ENCODE measurements around the gene TAPT1. TPM values are rescaled to one million over a fixed set of nuclear protein-coding genes. Genes with fewer than 3 reads are reported as not detected.
"Not testable (repeated sequence)": the region's sequence is repeated elsewhere in the genome, so short reads cannot be mapped to it uniquely, and the experiment has no call there.

TAPT1 gene
- total RNA-seq, 1 donor from 2014 or later: 28.5 TPM

- TF ChIP-seq CTCF (IDR thresholded peaks at IDR 0.05) (no peak), POLR2AphosphoS5 (IDR thresholded peaks at IDR 0.05; ENCODE audit: insufficient read depth in 1 of 2, low read depth in 1 of 2) (no peak), POLR2A (IDR thresholded peaks at IDR 0.05) (no peak)
- peaks cover 27% of the 10 kb centered on the region for H3K4me1 ChIP-seq
- DNase-seq (ENCODE audit: extremely low spot score in 2 of 2): no peak
- H3K36me3 ChIP-seq: no peaks in the 10 kb centered on the region
- intact Hi-C loops (cut with DNase I): no loop called here
- H3K4me3 ChIP-seq: no peak overlapping the region
- H3K27me3 ChIP-seq: no peaks in the 10 kb centered on the region
- no peaks in the 10 kb centered on the region for H3K9me3 ChIP-seq
- H3K27ac ChIP-seq: no peak overlapping the region
Observed at GRCh38 chr4:16197876-16198665, 28.2 kb downstream of the TAPT1 start.

GRCh38 chr4:16196482-16197393, 29.5 kb downstream of the TAPT1 start:
- H3K27ac ChIP-seq: peak overlapping the region; percentile 42
- intact Hi-C loops (cut with DNase I): no loop called here
- peaks cover 33% of the 10 kb centered on the region for H3K4me1 ChIP-seq
- no peaks in the 10 kb centered on the region for H3K9me3 ChIP-seq
- H3K4me3 ChIP-seq: no peak overlapping the region
- no peak for DNase-seq (ENCODE audit: extremely low spot score in 2 of 2)
- no peaks in the 10 kb centered on the region for H3K27me3 ChIP-seq
- no peaks in the 10 kb centered on the region for H3K36me3 ChIP-seq
- peak in 1 of 3 experiments; percentile 38 for TF ChIP-seq CTCF (IDR thresholded peaks at IDR 0.05)
- peak in 1 of 2 donors; percentile 79 for TF ChIP-seq POLR2AphosphoS5 (IDR thresholded peaks at IDR 0.05; ENCODE audit: insufficient read depth in 1 of 2, low read depth in 1 of 2)
- TF ChIP-seq POLR2A (IDR thresholded peaks at IDR 0.05): no peak

GRCh38 chr4:16195209-16195608, 31.1 kb downstream of the TAPT1 start:
- no peak for TF ChIP-seq POLR2A (IDR thresholded peaks at IDR 0.05)
- no peak overlapping the region for H3K4me3 ChIP-seq
- intact Hi-C loops (cut with DNase I): no loop called here
- no peaks in the 10 kb centered on the region for H3K9me3 ChIP-seq
- DNase-seq (ENCODE audit: extremely low spot score in 2 of 2): no peak
- peaks cover 0 to 6% of the 10 kb centered on the region in 2 donors for H3K36me3 ChIP-seq
- H3K4me1 ChIP-seq: peaks cover 33% of the 10 kb centered on the region
- H3K27ac ChIP-seq: no peak overlapping the region
- H3K27me3 ChIP-seq: no peaks in the 10 kb centered on the region

GRCh38 chr4:16194798-16195197, 31.5 kb downstream of the TAPT1 start:
- DNase-seq (ENCODE audit: extremely low spot score in 2 of 2); H3K27me3 ChIP-seq; H3K27ac ChIP-seq; intact Hi-C loops (cut with DNase I); H3K9me3 ChIP-seq; H3K4me3 ChIP-seq: not testable (repeated sequence)
- Histone ChIP-seq H3K4me1 (peaks cover 33% of the 10 kb centered on the region), H3K36me3 (peaks cover 0 to 10% of the 10 kb centered on the region in 2 donors)

GRCh38 chr4:16194214-16194613, 32.1 kb downstream of the TAPT1 start:
- Histone ChIP-seq H3K27me3 (no peaks in the 10 kb centered on the region), H3K4me3 (no peak overlapping the region), H3K36me3 (peaks cover 0 to 16% of the 10 kb centered on the region in 2 donors), H3K27ac (no peak overlapping the region), H3K4me1 (peaks cover 33% of the 10 kb centered on the region), H3K9me3 (no peaks in the 10 kb centered on the region)
- no peak for TF ChIP-seq CTCF (IDR thresholded peaks at IDR 0.05)
- no peak for TF ChIP-seq POLR2AphosphoS5 (IDR thresholded peaks at IDR 0.05; ENCODE audit: insufficient read depth in 1 of 2, low read depth in 1 of 2)
- no peak for TF ChIP-seq POLR2A (IDR thresholded peaks at IDR 0.05)
- DNase-seq (ENCODE audit: extremely low spot score in 2 of 2): no peak
- intact Hi-C loops (cut with DNase I): no loop called here

All from vagina (tissue), 2 donors.